GM13976 (cell line): ENCODE data around the gene EFL1.
A peak's percentile ranks its signal among the peaks of the same experiment; 100 is the strongest.
"Not testable (repeated sequence)": the region's sequence is repeated elsewhere in the genome, so short reads cannot be mapped to it uniquely, and the experiment has no call there.

Experiments used
- DNase-seq: peaks from one replicate; pipeline ENCODE4 v3.0.0; 2012; ENCODE audit warnings: low spot score
- in situ Hi-C: fragments of 300-500 bp; cut with MboI; formaldehyde crosslinking; loops from one replicate; pipeline ENCODE4 v1.12.0; 2022; ENCODE audit warnings: low sequenced_read_pairs, mixed read lengths, inconsistent platforms; ENCODE audit not compliant: unreplicated experiment
- TF ChIP-seq, protein P1 (sequence below): IDR thresholded peaks from 2 replicates; pipeline ENCODE4 v1.5.1; 2012; ENCODE audit warnings: borderline replicate concordance, mild to moderate bottlenecking; ENCODE audit not compliant: insufficient read depth; ENCODE audit errors: extremely low read depth, missing control alignments, control extremely low read depth

EFL1 gene

DNA sequence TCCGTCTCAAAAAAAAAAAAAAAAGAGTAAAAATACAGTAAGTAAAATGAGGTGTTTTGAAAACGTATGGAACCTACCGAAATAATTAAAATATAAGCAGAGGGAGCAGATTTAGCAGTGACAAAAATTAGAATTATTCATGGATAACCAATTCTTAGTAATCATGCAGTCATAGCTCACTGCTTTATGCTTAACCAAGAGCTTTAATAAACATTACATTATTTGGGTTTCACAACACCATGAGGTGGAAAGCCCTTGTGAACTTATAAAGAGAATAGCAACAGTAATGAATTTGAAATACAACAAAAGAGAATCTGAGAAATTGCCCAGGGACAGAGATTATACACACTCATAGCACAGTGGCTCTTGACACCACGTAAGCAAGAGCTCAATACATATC is 70.1 kb downstream of the EFL1 start:
- in situ Hi-C loops, DNase-seq: not testable (repeated sequence)

DNA sequence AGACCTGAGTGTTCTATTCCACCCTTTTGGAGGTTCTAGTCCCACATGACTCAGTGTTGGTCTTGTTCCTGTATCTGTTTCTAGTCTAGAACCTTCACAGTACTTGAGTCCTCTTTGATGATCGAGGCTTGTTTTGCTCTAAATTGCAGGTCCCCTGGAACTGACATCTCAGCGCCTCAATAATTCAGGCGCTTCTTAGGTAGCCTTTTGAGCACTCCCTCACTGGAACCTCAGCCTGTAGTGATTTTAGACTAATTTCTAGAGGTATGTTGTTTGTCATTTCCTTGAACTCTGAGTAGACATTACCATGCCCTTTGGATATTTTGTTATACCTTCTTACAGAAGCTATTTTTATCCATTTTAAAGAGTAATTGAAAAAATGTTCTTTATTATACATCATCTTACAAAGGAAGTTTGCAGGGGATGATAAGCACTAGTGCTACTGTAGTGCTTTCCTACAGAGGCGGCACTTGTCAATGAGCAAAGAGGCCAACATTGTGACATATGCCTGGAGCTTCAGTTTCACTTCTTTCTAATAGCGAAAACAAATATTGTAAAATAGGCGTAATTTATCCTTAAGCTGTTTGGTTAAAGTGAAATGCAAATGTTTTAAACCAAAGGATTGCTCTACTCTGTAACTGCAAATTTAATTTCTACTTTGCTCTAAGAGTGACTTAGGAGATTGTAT is 75.7 kb downstream of the EFL1 start:
- TF ChIP-seq, protein P1, sequence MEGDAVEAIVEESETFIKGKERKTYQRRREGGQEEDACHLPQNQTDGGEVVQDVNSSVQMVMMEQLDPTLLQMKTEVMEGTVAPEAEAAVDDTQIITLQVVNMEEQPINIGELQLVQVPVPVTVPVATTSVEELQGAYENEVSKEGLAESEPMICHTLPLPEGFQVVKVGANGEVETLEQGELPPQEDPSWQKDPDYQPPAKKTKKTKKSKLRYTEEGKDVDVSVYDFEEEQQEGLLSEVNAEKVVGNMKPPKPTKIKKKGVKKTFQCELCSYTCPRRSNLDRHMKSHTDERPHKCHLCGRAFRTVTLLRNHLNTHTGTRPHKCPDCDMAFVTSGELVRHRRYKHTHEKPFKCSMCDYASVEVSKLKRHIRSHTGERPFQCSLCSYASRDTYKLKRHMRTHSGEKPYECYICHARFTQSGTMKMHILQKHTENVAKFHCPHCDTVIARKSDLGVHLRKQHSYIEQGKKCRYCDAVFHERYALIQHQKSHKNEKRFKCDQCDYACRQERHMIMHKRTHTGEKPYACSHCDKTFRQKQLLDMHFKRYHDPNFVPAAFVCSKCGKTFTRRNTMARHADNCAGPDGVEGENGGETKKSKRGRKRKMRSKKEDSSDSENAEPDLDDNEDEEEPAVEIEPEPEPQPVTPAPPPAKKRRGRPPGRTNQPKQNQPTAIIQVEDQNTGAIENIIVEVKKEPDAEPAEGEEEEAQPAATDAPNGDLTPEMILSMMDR = no peak
- peak; percentile 41 for DNase-seq
- in situ Hi-C loops = no loop called here

DNA sequence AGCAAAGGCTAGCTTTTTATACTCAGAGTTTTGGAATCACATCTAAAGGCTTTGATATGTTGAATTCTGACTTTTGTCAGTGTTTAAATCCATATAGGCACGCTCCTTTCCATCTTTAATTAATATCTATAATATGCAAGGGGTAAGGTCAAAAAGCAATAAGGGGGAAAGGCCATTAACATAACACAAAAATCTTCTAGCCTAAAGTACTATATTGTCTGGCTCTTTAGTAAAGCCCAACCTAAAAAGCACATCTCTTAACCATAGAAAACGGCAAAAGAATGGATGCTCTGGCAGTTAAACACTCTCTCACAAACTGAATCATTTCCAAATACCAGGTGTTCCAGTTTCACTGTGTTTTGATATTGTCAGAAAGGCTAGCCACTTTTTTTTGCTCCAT is 76.4 kb downstream of the EFL1 start:
- TF ChIP-seq, protein P1 = no peak
- DNase-seq = no peak
- in situ Hi-C loops = no loop called here

DNA sequence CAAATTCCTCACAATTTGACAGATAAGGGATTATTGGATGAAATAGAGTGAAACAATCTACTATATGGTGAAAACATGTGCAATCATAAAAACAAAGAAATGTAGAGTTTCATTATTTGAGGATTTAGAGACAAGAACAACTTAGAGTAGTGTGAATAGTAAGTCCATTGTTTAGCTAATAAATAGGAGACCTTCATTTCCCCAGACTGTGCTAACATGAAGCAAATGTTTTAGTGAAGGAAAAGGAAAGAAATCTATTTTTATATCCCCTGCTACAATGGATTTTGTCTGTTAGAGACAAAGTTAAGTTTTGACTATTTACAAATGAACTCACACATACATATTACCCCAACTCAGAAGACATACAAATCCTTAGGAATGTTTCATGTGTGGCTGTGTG is 77.8 kb downstream of the EFL1 start:
- TF ChIP-seq, protein P1 = no peak
- in situ Hi-C loops = no loop called here
- no peak for DNase-seq

DNA sequence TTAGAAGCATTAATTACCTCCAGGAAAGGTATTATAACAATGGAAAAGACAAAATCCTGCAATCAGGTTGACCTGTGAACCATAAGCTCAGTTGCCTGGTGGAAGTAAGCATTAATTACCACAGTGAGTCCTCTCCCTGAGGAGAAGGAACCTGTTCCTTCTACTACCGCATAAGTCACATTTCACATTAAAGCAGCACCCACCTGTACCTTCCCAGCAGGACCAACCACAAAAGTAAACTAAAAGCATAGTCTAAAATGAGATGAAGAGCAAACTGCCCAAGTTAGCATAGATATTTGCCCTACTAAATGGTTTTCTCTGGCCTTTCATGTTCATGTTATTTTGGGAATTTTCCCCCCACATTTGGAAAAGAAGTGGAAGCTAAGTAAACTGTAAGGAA is 78.2 kb downstream of the EFL1 start:
- TF ChIP-seq, protein P1 = no peak
- in situ Hi-C loops = no loop called here
- DNase-seq = no peak

DNA sequence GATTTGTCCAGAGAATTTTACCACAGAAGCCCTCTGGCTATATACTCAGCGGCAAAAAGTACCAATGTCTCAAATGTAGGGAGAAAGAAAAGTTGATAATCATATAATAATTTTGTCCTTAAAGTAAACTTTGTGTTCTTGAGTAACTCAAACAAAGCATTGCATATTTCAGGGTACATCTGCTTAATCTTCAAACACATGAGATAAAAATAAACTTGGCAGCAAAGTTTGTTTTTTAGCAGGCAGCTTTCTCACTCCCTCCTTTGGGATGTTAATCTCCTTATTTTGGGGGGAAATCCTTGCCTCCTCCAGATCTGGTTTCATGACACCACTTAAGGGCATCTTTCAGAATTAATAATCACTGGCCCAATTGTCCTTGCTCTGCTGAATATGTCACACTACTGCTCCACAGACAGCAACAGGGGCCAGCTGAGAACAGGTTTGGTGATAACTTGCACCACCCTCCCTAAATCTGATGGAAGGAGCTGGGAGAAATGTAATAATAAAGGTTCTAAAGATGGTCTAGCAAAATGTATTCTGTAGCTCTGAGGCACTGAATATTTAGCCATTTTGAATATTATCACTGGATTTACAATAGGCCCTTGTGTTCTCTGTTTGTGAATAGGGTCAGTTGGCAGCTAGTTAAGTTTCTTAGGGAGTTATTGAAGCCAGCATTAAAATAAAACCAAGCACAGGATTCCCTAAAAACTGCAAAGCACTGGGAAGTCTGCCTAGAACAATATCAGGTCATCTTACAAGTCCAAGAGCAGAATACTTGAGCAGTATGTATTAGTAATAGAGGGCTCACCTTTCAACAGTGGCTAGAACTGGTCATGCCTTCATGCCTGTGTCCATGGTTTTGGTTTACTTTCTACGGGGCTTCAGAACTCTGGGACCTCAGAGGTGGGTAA is 79.2 kb downstream of the EFL1 start:
- DNase-seq = no peak
- in situ Hi-C loops = no loop called here
- TF ChIP-seq, protein P1 = no peak

DNA sequence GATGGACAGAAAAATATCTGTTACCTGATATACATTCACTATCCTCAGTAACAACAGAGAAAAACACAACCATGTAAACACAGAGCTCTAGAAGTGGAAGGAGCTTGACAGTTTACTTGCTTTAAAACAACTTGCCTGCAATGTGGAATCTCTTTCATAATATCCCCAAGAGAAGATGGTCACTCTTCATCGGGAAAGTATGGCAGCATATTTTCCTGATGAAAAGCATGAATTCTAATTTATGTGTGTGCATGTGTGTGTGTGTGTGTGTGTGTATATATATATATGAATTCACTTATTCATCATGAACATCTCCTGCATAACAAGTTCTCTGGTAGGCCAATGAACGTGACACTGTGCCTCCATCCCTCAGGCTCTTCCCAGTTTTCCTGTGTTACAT is 81.2 kb downstream of the EFL1 start:
- in situ Hi-C loops = no loop called here
- TF ChIP-seq, protein P1 = no peak
- DNase-seq = no peak
